ENCODE data around the gene PPP3R1.
A peak's percentile ranks its signal among the peaks of the same experiment; 100 is the strongest.

Gene PPP3R1

DNA sequence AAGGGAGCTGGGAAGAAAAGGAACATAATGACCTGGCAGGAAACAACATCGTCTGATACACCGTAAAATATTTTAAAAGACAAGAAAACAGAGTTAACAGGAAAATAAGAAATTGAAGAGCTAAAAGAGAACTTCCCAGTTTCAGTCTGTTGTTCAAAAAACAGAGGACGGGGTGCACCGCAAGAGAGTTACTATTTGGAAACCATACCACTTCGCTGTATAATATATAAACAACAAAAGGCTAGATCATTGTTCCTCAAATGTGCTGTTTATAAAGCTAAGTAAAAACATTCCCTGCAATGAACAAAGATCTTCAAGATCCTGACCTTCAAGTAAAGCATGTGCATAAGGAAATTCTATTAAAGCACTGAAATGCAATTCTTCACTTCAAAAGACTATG, 2.1 kb downstream of the PPP3R1 start:
- Histone ChIP-seq H4K20me1 (ENCODE audit: low read depth, low read length) (peaks cover 53% of the 10 kb centered on the region), H3K36me3 (ENCODE audit: low read length) (no peaks in the 10 kb centered on the region)

GRCh38 chr2:68248806-68249205, 3.5 kb downstream of the PPP3R1 start:
- Histone ChIP-seq H3K27ac (ENCODE audit: low read depth, low read length) (no peak overlapping the region), H2AFZ (ENCODE audit: low read depth, low read length, severe bottlenecking) (no peak overlapping the region), H3F3A (ENCODE audit: insufficient read depth) (peaks cover 11% of the 10 kb centered on the region), H3K27me3 (ENCODE audit: low read length) (no peaks in the 10 kb centered on the region), H3K4me3 (ENCODE audit: insufficient read depth, low read length, poor library complexity, severe bottlenecking) (peak overlapping the region; percentile 69), H3K9me3 (ENCODE audit: insufficient read depth, low read length) (no peaks in the 10 kb centered on the region), H3K36me3 (ENCODE audit: low read length) (peaks cover 2% of the 10 kb centered on the region; the same call in 1 of the 2 replicates), H3K4me2 (ENCODE audit: low read depth, low read length, poor library complexity, severe bottlenecking) (peak overlapping the region; percentile 86), H4K20me1 (ENCODE audit: low read depth, low read length) (peaks cover 66% of the 10 kb centered on the region), H3K79me2 (ENCODE audit: insufficient read depth, low read length) (peaks cover 84% of the 10 kb centered on the region), H3K9ac (ENCODE audit: low read length) (peak overlapping the region; percentile 92; the same call in 1 of the 2 replicates), H3K9me2 (replicated peaks; ENCODE audit: insufficient read depth, low read length) (no peaks in the 10 kb centered on the region)
- TF ChIP-seq EZH2phosphoT487 (conservative IDR thresholded peaks at IDR 0.05; ENCODE audit: low read length) = no peak
- TF ChIP-seq, protein P1, sequence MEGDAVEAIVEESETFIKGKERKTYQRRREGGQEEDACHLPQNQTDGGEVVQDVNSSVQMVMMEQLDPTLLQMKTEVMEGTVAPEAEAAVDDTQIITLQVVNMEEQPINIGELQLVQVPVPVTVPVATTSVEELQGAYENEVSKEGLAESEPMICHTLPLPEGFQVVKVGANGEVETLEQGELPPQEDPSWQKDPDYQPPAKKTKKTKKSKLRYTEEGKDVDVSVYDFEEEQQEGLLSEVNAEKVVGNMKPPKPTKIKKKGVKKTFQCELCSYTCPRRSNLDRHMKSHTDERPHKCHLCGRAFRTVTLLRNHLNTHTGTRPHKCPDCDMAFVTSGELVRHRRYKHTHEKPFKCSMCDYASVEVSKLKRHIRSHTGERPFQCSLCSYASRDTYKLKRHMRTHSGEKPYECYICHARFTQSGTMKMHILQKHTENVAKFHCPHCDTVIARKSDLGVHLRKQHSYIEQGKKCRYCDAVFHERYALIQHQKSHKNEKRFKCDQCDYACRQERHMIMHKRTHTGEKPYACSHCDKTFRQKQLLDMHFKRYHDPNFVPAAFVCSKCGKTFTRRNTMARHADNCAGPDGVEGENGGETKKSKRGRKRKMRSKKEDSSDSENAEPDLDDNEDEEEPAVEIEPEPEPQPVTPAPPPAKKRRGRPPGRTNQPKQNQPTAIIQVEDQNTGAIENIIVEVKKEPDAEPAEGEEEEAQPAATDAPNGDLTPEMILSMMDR (IDR thresholded peaks at IDR 0.05; ENCODE audit: insufficient read depth, low read length, poor library complexity, severe bottlenecking) = no peak

More for the DNA sequence above, 2.1 kb downstream of the PPP3R1 start:
- Histone ChIP-seq H3K4me3 (ENCODE audit: insufficient read depth, low read length, poor library complexity, severe bottlenecking) (peak overlapping the region; percentile 69), H3K9me2 (replicated peaks; ENCODE audit: insufficient read depth, low read length) (no peaks in the 10 kb centered on the region), H3K4me2 (ENCODE audit: low read depth, low read length, poor library complexity, severe bottlenecking) (peak overlapping the region; percentile 86), H3K27me3 (ENCODE audit: low read length) (no peaks in the 10 kb centered on the region), H3K9ac (ENCODE audit: low read length) (peak overlapping the region; percentile 92), H2AFZ (ENCODE audit: low read depth, low read length, severe bottlenecking) (no peak overlapping the region), H3K27ac (ENCODE audit: low read depth, low read length) (peak overlapping the region; percentile 91; the same call in 1 of the 2 replicates), H3K79me2 (ENCODE audit: insufficient read depth, low read length) (peaks cover 70% of the 10 kb centered on the region), H3K9me3 (ENCODE audit: insufficient read depth, low read length) (no peaks in the 10 kb centered on the region), H3F3A (ENCODE audit: insufficient read depth) (peaks cover 5% of the 10 kb centered on the region; the same call in 1 of the 2 replicates)
- TF ChIP-seq EZH2phosphoT487 (conservative IDR thresholded peaks at IDR 0.05; ENCODE audit: low read length) = no peak
- TF ChIP-seq, protein P1 (IDR thresholded peaks at IDR 0.05; ENCODE audit: insufficient read depth, low read length, poor library complexity, severe bottlenecking) = no peak

DNA sequence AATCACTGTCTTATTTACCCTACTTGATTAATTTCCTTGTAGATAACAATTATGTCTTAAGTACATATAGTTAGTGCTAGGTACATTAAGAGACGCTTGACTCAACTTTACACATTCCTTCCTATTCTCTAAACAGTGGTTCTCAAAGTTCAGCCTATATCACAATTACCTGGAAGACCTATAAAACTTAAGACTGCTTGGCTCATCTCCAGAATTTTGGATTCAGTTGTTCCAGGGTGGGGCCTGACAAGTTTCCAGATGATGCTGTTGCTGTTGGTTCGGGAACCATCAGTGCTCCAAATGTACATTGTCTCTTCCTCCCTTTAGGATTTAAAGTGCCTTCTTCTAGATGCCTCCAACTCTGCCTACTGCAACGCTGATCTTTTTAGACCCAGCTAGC, 4.0 kb downstream of the PPP3R1 start:
- Histone ChIP-seq H3K9me2 (replicated peaks; ENCODE audit: insufficient read depth, low read length) (no peaks in the 10 kb centered on the region), H3F3A (ENCODE audit: insufficient read depth) (peaks cover 11% of the 10 kb centered on the region), H3K9me3 (ENCODE audit: insufficient read depth, low read length) (no peaks in the 10 kb centered on the region), H3K4me2 (ENCODE audit: low read depth, low read length, poor library complexity, severe bottlenecking) (peak overlapping the region; percentile 86), H3K27ac (ENCODE audit: low read depth, low read length) (no peak overlapping the region), H2AFZ (ENCODE audit: low read depth, low read length, severe bottlenecking) (no peak overlapping the region), H3K79me2 (ENCODE audit: insufficient read depth, low read length) (peaks cover 88% of the 10 kb centered on the region), H3K9ac (ENCODE audit: low read length) (peak overlapping the region; percentile 92; the same call in 1 of the 2 replicates), H4K20me1 (ENCODE audit: low read depth, low read length) (peaks cover 71% of the 10 kb centered on the region), H3K4me3 (ENCODE audit: insufficient read depth, low read length, poor library complexity, severe bottlenecking) (no peak overlapping the region), H3K27me3 (ENCODE audit: low read length) (no peaks in the 10 kb centered on the region), H3K36me3 (ENCODE audit: low read length) (peaks cover 5% of the 10 kb centered on the region; the same call in 1 of the 2 replicates)
- TF ChIP-seq, protein P1 (IDR thresholded peaks at IDR 0.05; ENCODE audit: insufficient read depth, low read length, poor library complexity, severe bottlenecking) = no peak
- no peak for TF ChIP-seq EZH2phosphoT487 (conservative IDR thresholded peaks at IDR 0.05; ENCODE audit: low read length)

Data from SU-DHL-6 (cell line).